Naive B cell (primary cell): ENCODE data around the gene CLIP1. TPM values are rescaled to one million over a fixed set of nuclear protein-coding genes. Genes with fewer than 3 reads are reported as not detected.
"Not testable (repeated sequence)": the region's sequence is repeated elsewhere in the genome, so short reads cannot be mapped to it uniquely, and the experiment has no call there.

Source experiments
- ATAC-seq, 2 donors: fragments of 150-1000 bp; cut with Tn5 transposase; 2 replicates each; pipeline ENCODE4 v1.10.0; 2021; ENCODE audit warnings: low read depth in 2 of 2, mild to moderate bottlenecking in 2 of 2, moderate library complexity in 2 of 2
- DNase-seq: peaks from one replicate; pipeline ENCODE4 v3.0.0; 2022
- H3K27ac Mint-ChIP-seq, 6 donors: one replicate each; pipeline ENCODE4 v1.8.0; 2020 to 2022; ENCODE audit warnings: mild to moderate bottlenecking in 6 of 6, mixed read lengths in 6 of 6, moderate library complexity in 5 of 6, inconsistent platforms in 2 of 6
- H3K27me3 Mint-ChIP-seq, 3 donors: one replicate each; pipeline ENCODE4 v1.8.0; 2021 to 2022; ENCODE audit warnings: mixed read lengths in 3 of 3, mild to moderate bottlenecking in 1 of 3
- H3K36me3 Mint-ChIP-seq, 2 donors: one replicate each; pipeline ENCODE4 v1.8.0; 2020 to 2022; ENCODE audit warnings: mixed read lengths in 2 of 2, inconsistent platforms in 1 of 2, mild to moderate bottlenecking in 1 of 2
- H3K4me1 Mint-ChIP-seq, 3 donors: one replicate each; pipeline ENCODE4 v1.8.0; 2020 to 2022; ENCODE audit warnings: mixed read lengths in 3 of 3, inconsistent platforms in 1 of 3, mild to moderate bottlenecking in 1 of 3, moderate library complexity in 1 of 3
- H3K4me3 Mint-ChIP-seq, 8 donors: one replicate each; pipeline ENCODE4 v1.8.0; 2020 to 2022; ENCODE audit warnings: mild to moderate bottlenecking in 8 of 8, mixed read lengths in 8 of 8, moderate library complexity in 8 of 8, inconsistent platforms in 2 of 8
- H3K9me3 Mint-ChIP-seq, 7 donors: one replicate each; pipeline ENCODE4 v1.8.0; 2020 to 2022; ENCODE audit warnings: mixed read lengths in 7 of 7, mild to moderate bottlenecking in 5 of 7, inconsistent platforms in 2 of 7, moderate library complexity in 1 of 7
- polyA plus RNA-seq, 6 donors: library from polyadenylated mRNA; unstranded; fragments of 300-500 nt; fragmentation: Illumina TruSeq; gene quantifications; one replicate each; pipeline ENCODE4 v1.2.3, GENCODE V29; 2021; ENCODE audit warnings: low read depth in 6 of 6

The CLIP1 gene
- polyA plus RNA-seq, 6 donors from 2014 or later, result 1.4 to 21.0 (median 9.1) TPM

DNA sequence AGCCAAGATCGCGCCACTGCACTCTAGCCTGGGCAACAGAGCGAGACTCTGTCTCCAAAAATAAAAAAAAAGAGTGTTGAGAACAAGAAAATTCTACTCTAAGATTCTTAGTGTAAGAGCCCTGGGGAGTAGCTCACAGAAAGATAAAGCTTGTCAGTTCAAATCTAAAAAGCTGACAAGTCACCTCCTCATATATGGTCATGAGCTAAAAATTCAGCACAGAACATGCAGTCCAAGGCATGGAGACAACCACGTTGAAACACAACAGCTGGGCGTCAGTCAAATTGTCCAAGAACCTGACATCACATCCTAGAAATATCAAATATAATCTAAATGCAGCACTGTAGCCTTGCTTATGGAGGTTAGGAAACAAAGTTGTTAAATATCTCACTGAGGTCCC, 47.8 kb downstream of the CLIP1 start:
- no peak overlapping the region for H3K4me3 Mint-ChIP-seq

DNA sequence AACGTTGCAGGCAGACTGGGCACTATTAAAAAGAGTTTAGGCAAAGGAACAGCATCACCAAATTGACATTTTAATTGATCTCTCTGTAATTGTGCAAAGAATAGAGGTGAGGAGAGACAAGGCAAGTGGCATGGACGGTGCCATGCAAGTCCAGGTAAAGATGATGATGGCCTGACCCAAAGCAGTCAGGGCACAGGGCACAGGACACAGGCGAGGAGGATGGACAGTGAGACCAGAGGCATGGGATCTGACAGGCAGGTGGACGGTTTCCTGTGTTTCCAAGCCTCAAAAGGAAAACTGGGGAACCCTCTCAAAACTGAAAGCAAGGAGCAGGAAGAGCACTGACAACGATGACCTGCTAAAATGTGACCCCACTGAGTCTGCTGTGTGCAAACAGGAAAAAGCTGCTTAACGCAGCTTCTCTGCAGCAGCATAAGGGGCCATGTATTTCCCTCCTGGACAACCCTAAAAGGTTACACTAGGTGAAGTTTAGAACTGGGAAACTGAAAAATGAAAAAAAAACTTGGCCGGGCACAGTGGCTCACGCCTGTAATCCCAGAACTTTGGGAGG, 50.9 kb downstream of the CLIP1 start:
- Mint-ChIP-seq H3K9me3 (no peaks in the 10 kb centered on the region), H3K4me1 (peaks cover 6 to 9% (median 6%) of the 10 kb centered on the region in 3 donors), H3K36me3 (peaks cover 13 to 18% of the 10 kb centered on the region in 2 donors), H3K27me3 (no peaks in the 10 kb centered on the region), H3K27ac (peak overlapping the region in 3 of 6 donors; percentile 60 to 65 (median 64)), H3K4me3 (no peak overlapping the region)
- DNase-seq (no peak), ATAC-seq (no peak)

More for the DNA sequence above, 47.8 kb downstream of the CLIP1 start:
- H3K9me3 Mint-ChIP-seq, result no peaks in the 10 kb centered on the region
- H3K4me1 Mint-ChIP-seq, result peaks cover 6 to 9% (median 6%) of the 10 kb centered on the region in 3 donors
- DNase-seq (no peak), ATAC-seq (no peak)
- H3K36me3 Mint-ChIP-seq, result peaks cover 17 to 19% of the 10 kb centered on the region in 2 donors
- H3K27me3 Mint-ChIP-seq, result no peaks in the 10 kb centered on the region
- no peak overlapping the region for H3K27ac Mint-ChIP-seq

GRCh38 chr12:122368361-122369073, 54.0 kb downstream of the CLIP1 start:
- peaks cover 4 to 6% (median 6%) of the 10 kb centered on the region in 3 donors for H3K4me1 Mint-ChIP-seq
- no peaks in the 10 kb centered on the region for H3K9me3 Mint-ChIP-seq
- no peaks in the 10 kb centered on the region for H3K27me3 Mint-ChIP-seq
- DNase-seq (no peak), ATAC-seq (no peak)
- no peak overlapping the region for H3K4me3 Mint-ChIP-seq
- H3K36me3 Mint-ChIP-seq, result peaks cover 18% of the 10 kb centered on the region in 2 donors
- peak overlapping the region in 2 of 6 donors; percentile 47 to 72 for H3K27ac Mint-ChIP-seq

- H3K4me3 Mint-ChIP-seq, H3K9me3 Mint-ChIP-seq: not testable (repeated sequence)
Measured at GRCh38 chr12:122367632-122368031, 54.8 kb downstream of the CLIP1 start.

DNA sequence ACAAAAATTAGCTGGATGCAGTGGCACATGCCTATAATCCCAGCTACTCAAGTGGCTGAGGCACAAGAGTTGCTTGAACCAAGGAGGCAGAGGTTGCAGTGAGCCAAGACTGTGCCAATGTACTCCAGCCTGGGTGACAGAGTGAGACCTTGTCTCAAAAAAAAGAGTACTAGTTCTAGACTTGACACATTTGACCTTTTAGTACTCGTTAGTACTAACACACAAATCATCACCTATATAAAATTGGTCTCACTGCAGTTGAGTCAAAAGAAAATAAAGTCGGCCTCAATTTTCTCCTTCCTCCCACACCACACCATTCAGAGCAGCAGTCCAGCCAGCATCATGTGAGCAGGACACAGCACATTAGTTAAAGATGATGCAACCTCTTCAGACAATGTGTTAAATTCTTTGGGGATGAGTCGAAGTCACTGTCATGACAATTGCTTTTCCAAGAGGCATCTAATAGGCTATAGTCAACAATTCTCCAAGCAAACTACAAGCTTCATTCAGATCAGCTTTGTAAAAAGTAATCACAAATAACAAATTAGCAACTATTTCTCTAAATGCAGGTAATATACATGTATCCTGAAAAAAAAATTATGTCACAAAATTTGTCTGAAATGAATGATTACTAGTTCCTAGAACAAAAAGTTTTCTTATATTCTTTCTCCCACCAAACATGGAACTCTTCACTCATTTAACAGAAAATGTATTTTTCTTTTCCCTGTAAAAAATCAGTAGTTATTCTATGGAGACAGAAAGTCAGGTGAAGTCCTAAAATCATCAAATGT, 55.6 kb downstream of the CLIP1 start:
- Mint-ChIP-seq H3K27ac (no peak overlapping the region), H3K36me3 (peaks cover 14 to 18% of the 10 kb centered on the region in 2 donors), H3K9me3 (no peaks in the 10 kb centered on the region), H3K4me1 (peaks cover 4 to 6% (median 6%) of the 10 kb centered on the region in 3 donors), H3K4me3 (no peak overlapping the region), H3K27me3 (no peaks in the 10 kb centered on the region)
- no peak for DNase-seq
- no peak for ATAC-seq

More at GRCh38 chr12:122367632-122368031, 54.8 kb downstream of the CLIP1 start:
- H3K27me3 Mint-ChIP-seq, DNase-seq, ATAC-seq, H3K27ac Mint-ChIP-seq, H3K4me1 Mint-ChIP-seq: not testable (repeated sequence)
- peaks cover 16 to 18% of the 10 kb centered on the region in 2 donors for H3K36me3 Mint-ChIP-seq

DNA sequence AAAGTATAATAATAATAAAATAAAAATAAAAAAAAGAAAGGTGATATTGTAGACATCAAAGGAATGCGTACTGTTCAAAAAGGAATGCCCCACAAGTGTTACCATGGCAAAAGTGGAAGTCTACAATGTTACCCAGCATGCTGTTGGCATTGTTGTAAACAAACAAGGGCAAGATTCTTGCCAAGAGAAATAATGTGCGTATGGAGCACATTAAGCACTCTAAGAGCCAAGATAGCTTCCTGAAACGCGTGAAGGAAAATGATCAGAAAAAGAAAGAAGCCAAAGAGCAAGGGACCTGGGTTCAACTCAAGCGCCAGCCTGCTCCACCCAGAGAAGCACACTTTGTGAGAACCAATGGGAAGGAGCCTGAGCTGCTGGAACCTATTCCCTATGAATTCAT, 57.2 kb downstream of the CLIP1 start:
- peaks cover 10 to 19% of the 10 kb centered on the region in 2 donors for H3K36me3 Mint-ChIP-seq
- not testable (repeated sequence) for H3K27me3 Mint-ChIP-seq, H3K4me1 Mint-ChIP-seq, H3K27ac Mint-ChIP-seq, ATAC-seq, H3K4me3 Mint-ChIP-seq, DNase-seq, H3K9me3 Mint-ChIP-seq

DNA sequence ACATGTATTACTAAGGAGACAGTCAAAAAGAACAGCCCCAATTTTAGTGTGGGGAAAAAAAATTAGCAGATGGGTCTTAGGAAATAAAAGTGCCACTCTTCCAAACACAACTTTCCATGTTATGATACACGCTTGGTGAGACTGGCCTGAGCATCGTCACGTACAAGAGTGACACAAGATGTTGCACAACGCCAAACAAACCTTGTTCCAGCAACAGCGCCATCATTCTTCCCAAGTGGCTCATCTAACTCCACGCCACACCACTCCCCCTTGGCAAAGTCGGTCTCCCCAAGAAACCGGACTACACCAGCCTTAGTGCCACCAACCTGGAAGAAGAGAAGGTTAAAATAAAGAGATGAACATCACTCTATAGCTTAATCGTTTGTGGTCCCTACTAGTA, 58.7 kb downstream of the CLIP1 start:
- no peak for ATAC-seq
- Mint-ChIP-seq H3K36me3 (peaks cover 7 to 15% of the 10 kb centered on the region in 2 donors), H3K27me3 (no peaks in the 10 kb centered on the region), H3K9me3 (no peaks in the 10 kb centered on the region), H3K4me3 (no peak overlapping the region), H3K27ac (peak overlapping the region in 1 of 6 donors; percentile 30), H3K4me1 (no peaks in the 10 kb centered on the region)
- DNase-seq, result no peak

- H3K4me1 Mint-ChIP-seq, result no peaks in the 10 kb centered on the region
- H3K36me3 Mint-ChIP-seq, result peaks cover 7 to 15% of the 10 kb centered on the region in 2 donors
- H3K27ac Mint-ChIP-seq, result no peak overlapping the region
- no peaks in the 10 kb centered on the region for H3K27me3 Mint-ChIP-seq
- DNase-seq (no peak), ATAC-seq (no peak)
- no peaks in the 10 kb centered on the region for H3K9me3 Mint-ChIP-seq
- H3K4me3 Mint-ChIP-seq, result no peak overlapping the region
Measured at GRCh38 chr12:122362755-122363154, 59.7 kb downstream of the CLIP1 start.

DNA sequence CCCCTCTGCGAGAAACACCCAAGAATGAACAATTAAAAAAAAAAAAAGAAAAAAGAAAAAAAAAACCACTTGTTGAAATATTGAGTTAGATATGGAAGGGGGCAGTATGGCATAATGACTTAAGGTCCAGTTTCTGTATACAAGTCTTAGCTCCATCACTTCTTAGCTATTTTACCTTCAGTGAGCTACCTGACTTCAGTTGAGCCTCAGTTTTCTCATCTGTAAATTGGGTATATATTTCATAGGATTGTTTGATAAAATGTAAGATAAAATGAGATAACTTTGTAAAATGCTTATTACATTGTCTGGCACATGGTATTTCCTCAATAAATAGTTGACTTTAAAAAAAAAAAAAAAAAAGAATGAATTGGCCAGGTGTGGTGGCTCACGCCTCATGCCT, 64.1 kb downstream of the CLIP1 start:
- not testable (repeated sequence) for H3K4me1 Mint-ChIP-seq, H3K9me3 Mint-ChIP-seq, ATAC-seq, H3K27ac Mint-ChIP-seq, H3K27me3 Mint-ChIP-seq, H3K4me3 Mint-ChIP-seq, DNase-seq
- H3K36me3 Mint-ChIP-seq, result peaks cover 14 to 21% of the 10 kb centered on the region in 2 donors

GRCh38 chr12:122357536-122357935, 64.9 kb downstream of the CLIP1 start:
- not testable (repeated sequence) for H3K4me1 Mint-ChIP-seq, DNase-seq, H3K4me3 Mint-ChIP-seq, H3K27ac Mint-ChIP-seq, ATAC-seq, H3K9me3 Mint-ChIP-seq, H3K27me3 Mint-ChIP-seq
- H3K36me3 Mint-ChIP-seq, result peaks cover 14 to 21% of the 10 kb centered on the region in 2 donors

- ATAC-seq, result not testable (repeated sequence)
Measured at GRCh38 chr12:122356991-122357390, 65.5 kb downstream of the CLIP1 start.

DNA sequence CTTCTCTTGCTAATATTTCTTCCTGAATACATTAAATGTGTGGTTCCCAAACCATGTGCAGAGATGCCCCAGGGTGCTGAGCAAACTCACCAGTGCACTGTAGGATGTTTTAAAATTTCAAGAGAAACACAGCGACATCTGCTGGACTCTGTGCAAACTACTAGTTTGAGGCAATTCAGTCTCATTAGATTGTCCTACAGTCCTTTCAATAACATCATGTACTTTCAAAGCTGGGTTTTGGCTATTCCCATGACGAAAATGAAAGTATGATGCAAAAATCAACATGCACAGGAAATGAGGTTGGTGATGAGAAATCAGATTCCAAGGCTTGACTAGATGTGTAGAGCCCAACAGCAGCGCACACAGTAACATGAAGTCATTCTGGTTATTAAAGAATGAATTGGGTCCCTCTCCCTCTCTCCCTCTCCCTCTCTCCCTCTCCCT, 66.3 kb downstream of the CLIP1 start:
- DNase-seq, result peak; percentile 31
- H3K9me3 Mint-ChIP-seq, result no peaks in the 10 kb centered on the region
- H3K27me3 Mint-ChIP-seq, result no peaks in the 10 kb centered on the region
- H3K4me1 Mint-ChIP-seq, result peaks cover 0 to 4% (median 0%) of the 10 kb centered on the region in 3 donors
- H3K4me3 Mint-ChIP-seq, result no peak overlapping the region
- peaks cover 14 to 19% of the 10 kb centered on the region in 2 donors for H3K36me3 Mint-ChIP-seq
- H3K27ac Mint-ChIP-seq, result peak overlapping the region in 1 of 6 donors; percentile 72
- ATAC-seq, result peak; percentile 75 to 82

More at GRCh38 chr12:122356991-122357390, 65.5 kb downstream of the CLIP1 start:
- DNase-seq, H3K4me3 Mint-ChIP-seq, H3K27me3 Mint-ChIP-seq, H3K4me1 Mint-ChIP-seq, H3K9me3 Mint-ChIP-seq, H3K27ac Mint-ChIP-seq: not testable (repeated sequence)
- peaks cover 14 to 21% of the 10 kb centered on the region in 2 donors for H3K36me3 Mint-ChIP-seq

DNA sequence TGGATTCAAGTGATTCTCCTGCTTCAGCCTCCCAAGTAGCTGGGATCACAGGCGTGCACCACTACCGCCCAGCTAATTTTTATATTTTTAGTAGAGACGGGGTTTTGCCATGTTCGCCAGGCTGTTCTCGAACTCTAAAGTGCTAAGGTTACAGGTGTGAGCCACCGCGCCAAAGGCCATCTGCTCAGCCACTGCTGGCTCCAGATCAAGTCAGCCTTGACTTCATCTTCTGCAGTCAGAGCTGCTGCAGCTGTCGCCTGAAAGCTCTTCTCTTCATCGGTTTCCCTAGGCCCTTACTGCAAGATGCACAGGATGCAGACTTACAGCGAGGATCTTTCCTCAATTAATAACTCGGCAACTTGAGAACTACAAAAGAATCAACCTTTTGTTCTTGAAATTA, 66.8 kb downstream of the CLIP1 start:
- DNase-seq (no peak), ATAC-seq (no peak)
- Mint-ChIP-seq H3K36me3 (peaks cover 13 to 14% of the 10 kb centered on the region in 2 donors), H3K27me3 (no peaks in the 10 kb centered on the region), H3K27ac (no peak overlapping the region), H3K9me3 (no peaks in the 10 kb centered on the region), H3K4me3 (no peak overlapping the region), H3K4me1 (peaks cover 0 to 4% (median 0%) of the 10 kb centered on the region in 3 donors)
